GM21528 (cell line): Measurements from ENCODE around the gene MAP2K1.
"Not testable (repeated sequence)": the region's sequence is repeated elsewhere in the genome, so short reads cannot be mapped to it uniquely, and the experiment has no call there.

Experiments
- ATAC-seq: cut with Tn5 transposase; IDR thresholded peaks from one replicate; pipeline ENCODE4 v1.9.1; 2021; ENCODE audit warnings: mild to moderate bottlenecking, moderate library complexity; ENCODE audit not compliant: unreplicated experiment, low FRiP score

Gene MAP2K1

GRCh38 chr15:66386204-66387123, at the start of gene MAP2K1:
Gene MAP2K1 (plus strand): TSS chr15:66386912. CDS start chr15:66387348, 436 bp downstream.
- peak; percentile 81 for ATAC-seq

GRCh38 chr15:66348530-66348929, 38.2 kb upstream of the MAP2K1 start:
- ATAC-seq, result not testable (repeated sequence)

- ATAC-seq, result peak; percentile 21
Measured at GRCh38 chr15:66356077-66356358, 30.7 kb upstream of the MAP2K1 start.

- ATAC-seq, result peak; percentile 83
Measured at GRCh38 chr15:66356359-66357236, 30.1 kb upstream of the MAP2K1 start, which contains the start of gene TIPIN. Gene TIPIN (minus strand): TSS chr15:66356685. CDS start chr15:66352947, 3,738 bp downstream.

- no peak for ATAC-seq
Measured at GRCh38 chr15:66359740-66360139, 27.0 kb upstream of the MAP2K1 start.

GRCh38 chr15:66361745-66362460, 24.8 kb upstream of the MAP2K1 start:
- not testable (repeated sequence) for ATAC-seq

- ATAC-seq, result no peak
Measured at GRCh38 chr15:66362776-66363175, 23.9 kb upstream of the MAP2K1 start.

GRCh38 chr15:66364944-66365528, 21.7 kb upstream of the MAP2K1 start:
- no peak for ATAC-seq

GRCh38 chr15:66369773-66370651, 16.7 kb upstream of the MAP2K1 start:
- no peak for ATAC-seq

GRCh38 chr15:66374179-66374578, 12.5 kb upstream of the MAP2K1 start:
- ATAC-seq, result no peak

- ATAC-seq, result no peak
Measured at GRCh38 chr15:66378814-66379430, 7.8 kb upstream of the MAP2K1 start.

GRCh38 chr15:66381376-66381775, 5.3 kb upstream of the MAP2K1 start:
- ATAC-seq, result not testable (repeated sequence)

- ATAC-seq, result peak; percentile 24
Measured at GRCh38 chr15:66387163-66388042, 691 bp downstream of the MAP2K1 start.

- ATAC-seq, result no peak
Measured at GRCh38 chr15:66388043-66388363, 1.3 kb downstream of the MAP2K1 start.

GRCh38 chr15:66388576-66388975, 1.9 kb downstream of the MAP2K1 start:
- ATAC-seq, result no peak

GRCh38 chr15:66389098-66389858, 2.6 kb downstream of the MAP2K1 start:
- no peak for ATAC-seq

GRCh38 chr15:66389859-66390381, 3.2 kb downstream of the MAP2K1 start:
- ATAC-seq, result no peak
